Raji (cell line): ENCODE results near the gene NRGN.

ENCODE experiments used
- POLR2A ChIP-seq: IDR thresholded peaks from 2 replicates; pipeline ENCODE4 v1.6.1; 2011; ENCODE audit warnings: low read depth, low read length, control low read depth; ENCODE audit not compliant: insufficient read depth

NRGN gene

DNA sequence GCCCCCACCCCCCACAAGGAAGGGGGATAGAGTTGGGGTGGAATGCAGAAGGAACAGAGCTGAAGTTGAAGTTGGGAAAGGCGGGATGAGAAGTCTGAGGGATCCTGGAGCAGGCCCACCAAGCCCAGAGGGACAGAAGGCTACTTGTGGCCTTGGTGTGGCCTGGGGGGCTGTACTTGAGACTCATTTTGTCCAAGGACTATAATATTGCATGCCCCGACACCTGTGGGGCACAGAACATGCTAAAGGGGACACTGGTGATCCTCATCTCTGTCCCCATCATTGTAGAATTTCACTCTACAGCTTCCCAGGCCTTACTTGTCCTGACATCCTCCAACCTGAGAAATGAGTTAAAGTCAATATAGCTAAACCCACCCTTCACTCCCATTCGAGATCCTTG lies 21.1 kb downstream of the NRGN start:
- TF ChIP-seq POLR2A: no peak

DNA sequence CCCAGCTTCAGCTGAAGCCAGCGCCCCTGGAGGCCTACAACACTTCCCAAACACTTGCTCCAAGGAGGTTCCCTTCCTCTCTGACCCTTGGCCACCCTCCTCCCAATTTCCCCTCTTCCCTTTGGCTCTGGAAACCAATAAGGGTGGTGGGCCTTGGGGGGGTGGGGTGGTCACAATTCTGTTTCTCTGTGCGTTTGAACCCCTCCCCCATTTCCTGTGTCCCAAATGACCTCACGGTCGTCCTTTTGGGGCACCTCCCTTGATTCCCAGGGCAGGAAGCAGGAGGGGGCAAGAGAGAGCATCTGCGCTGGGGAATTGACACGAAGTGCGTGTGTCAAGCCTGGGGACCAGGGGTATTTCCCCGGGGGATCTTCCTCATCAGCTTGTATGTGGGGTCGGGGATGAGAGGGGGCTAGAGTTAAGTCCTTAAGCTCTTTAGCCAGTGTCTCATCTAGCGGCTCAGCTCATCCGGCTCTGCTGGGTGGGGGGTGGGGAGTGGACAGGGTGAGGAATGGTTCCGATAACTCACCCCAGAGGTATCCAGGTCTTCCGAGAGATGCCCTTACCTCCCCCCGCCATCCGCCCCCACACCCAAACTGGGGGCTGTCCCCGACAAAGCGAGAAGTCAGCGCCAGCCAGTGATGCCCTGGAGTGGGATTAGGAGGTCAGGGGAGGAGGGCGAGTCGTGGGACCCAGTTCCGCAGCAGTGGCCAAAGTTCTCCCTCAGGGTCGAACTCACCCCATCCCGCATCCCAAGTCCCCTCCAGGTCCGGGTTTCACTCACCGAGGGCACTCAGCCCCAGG lies 21.8 kb downstream of the NRGN start:
- no peak for TF ChIP-seq POLR2A

GRCh38 chr11:124762105-124762623 lies 22.4 kb downstream of the NRGN start, which contains the start of gene ESAM:
ESAM (minus strand) TSS chr11:124762290; CDS start chr11:124762154, 136 bp downstream.
- TF ChIP-seq POLR2A: peak; percentile 44; the same call in 1 of the 2 replicates

- TF ChIP-seq POLR2A: no peak
Measured at GRCh38 chr11:124762624-124763155, 22.9 kb downstream of the NRGN start.

GRCh38 chr11:124763156-124763947 lies 23.6 kb downstream of the NRGN start:
- 0 out of 2 replicates have a peak, but pooled peaks have one; percentile 17 for TF ChIP-seq POLR2A

DNA sequence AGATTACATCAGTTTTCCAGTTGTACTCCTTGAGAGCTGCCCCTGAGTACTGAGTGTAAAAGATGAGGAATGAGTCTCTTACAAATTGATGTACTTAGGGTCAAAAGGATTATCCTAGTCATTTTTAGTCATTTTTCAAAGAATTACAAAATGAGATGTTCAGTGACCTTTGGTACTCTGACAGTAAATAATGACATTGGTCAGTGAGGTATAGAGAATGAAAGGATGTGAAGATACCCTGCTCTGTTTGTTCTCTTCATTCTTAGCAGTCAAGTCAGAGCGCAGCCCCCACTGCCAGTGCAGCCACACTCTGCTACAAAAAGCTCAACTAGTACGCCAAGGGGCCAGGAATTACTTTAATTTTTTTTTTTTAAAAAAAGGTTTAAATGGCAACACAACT lies 26.4 kb downstream of the NRGN start:
- TF ChIP-seq POLR2A: no peak

- no peak for TF ChIP-seq POLR2A
Measured at GRCh38 chr11:124768914-124769313, 29.2 kb downstream of the NRGN start.

DNA sequence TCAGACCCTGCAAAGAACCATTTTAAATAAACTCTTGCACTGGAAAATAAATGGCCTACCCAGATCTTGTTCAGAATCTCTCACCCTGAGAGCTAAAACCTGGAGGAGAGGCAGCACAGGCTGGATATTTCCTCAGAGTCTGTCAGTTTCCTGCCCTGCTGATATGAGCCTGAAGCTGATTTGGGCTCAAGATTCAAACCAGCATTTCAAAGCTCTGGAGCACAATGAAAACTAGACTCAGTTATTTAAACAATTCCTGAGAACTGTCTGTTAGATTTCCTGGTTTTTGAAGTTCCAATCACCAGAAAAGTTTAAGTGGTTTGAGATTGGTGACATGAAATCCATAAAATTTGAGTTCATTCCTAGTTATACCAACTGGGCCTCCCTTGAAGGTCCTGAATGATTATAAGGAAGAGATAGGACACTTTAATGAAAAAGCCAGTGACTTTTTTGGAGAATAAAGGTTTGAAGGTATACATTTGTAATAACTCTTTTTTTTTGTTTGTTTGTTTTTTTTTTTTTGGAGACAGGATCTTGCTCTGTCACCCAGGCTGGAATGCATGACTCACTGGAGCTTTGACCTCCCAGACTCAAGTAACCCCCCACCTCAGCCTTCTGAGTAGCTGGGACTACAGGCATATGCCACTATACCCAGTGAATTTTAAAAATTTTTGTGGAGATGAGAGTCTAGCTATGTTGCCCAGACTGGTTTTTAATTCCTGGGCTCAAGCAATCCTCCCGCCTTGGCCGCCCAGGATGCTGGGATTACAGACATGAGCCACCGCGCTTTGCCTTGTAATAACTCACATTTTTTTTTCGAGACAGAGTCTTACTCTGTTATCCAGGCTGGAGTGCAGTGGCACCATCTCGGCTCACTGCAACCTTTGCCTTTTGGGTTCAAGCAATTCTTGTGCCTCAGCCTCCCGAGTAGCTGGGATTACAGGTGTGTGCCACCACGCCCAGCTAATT lies 30.3 kb downstream of the NRGN start:
- TF ChIP-seq POLR2A: no peak

- TF ChIP-seq POLR2A: no peak
Measured at GRCh38 chr11:124776865-124777645, 37.3 kb downstream of the NRGN start.

DNA sequence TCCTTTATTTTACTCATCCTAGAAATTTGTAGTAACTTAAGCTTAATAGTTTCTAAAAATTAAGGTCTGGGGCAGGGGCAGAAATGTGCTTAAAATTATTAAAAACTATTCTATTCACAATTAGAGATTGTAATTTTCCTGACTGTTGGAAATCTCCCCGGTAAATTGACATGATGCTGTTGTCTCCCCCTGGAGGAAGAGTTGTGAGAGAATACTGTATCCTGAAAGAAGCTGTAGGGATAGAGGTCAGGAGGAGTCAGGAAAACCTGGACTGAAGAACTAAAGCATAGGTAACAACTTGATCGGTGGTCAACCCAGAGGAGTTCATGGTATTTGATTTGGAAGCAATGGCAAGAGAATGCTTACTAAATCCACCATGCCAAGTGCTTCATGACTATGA lies 38.5 kb downstream of the NRGN start:
- TF ChIP-seq POLR2A: no peak

DNA sequence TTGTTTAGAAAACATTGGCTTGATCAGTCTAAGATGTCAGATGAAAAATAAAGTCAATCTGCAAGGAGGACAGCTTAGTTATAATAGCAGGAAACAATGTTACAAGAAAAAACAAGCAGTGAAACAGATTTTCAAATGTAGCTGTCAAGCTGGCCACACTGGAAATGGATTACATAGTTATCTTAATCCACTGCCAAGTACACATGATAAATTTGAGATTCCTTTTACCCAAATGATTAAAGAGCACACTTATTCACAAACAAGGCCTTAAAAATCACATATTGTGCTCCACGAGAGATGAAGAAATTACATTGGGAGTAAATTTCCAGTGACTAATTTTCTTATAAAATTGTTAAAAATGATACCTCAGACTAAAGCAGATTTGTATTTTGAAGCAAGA lies 39.8 kb downstream of the NRGN start:
- TF ChIP-seq POLR2A: no peak

- no peak for TF ChIP-seq POLR2A
Measured at GRCh38 chr11:124783002-124783401, 43.3 kb downstream of the NRGN start.

GRCh38 chr11:124784051-124784450 lies 44.3 kb downstream of the NRGN start:
- TF ChIP-seq POLR2A: no peak

DNA sequence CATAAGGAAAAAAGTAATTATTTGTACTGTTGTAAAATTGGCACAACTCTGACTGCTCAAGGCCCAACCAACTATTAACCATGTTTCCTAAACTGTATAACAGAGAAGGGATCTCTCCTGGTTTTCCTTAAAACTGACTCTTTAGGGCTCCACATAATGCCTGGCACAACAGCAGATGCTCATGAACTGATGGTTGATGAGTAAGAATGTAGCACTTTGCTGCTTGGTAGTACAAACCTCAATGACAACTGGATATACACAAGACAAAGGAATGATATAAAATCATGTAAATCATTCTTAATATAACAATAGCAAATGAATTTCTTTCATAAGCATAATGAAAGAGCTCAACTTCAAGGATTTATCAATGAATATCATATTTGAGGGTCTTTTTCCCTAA lies 48.8 kb downstream of the NRGN start:
- TF ChIP-seq POLR2A: no peak
